ENCODE results near the gene SCN2A. TPM values are rescaled to one million over a fixed set of nuclear protein-coding genes. Genes with fewer than 3 reads are reported as not detected.
"Not testable (repeated sequence)": the region's sequence is repeated elsewhere in the genome, so short reads cannot be mapped to it uniquely, and the experiment has no call there.

Gene SCN2A
- total RNA-seq, 2 donors from 2014 or later: 0.13 to 0.56 TPM

- intact Hi-C loops (cut with DNase I): no loop called here
- DNase-seq (no peak), ATAC-seq (no peak)
These were observed 6.0 kb downstream of the SCN2A start for GRCh38 chr2:165245081-165245793.

- intact Hi-C loops (cut with DNase I): no loop called here
- no peak for DNase-seq
- ATAC-seq: no peak
These were observed 9.0 kb downstream of the SCN2A start for GRCh38 chr2:165248238-165248637.

GRCh38 chr2:165251366-165251765 is 12.2 kb downstream of the SCN2A start:
- no peak for DNase-seq
- ATAC-seq: no peak
- intact Hi-C loops (cut with DNase I): no loop called here

GRCh38 chr2:165253178-165253577 is 14.0 kb downstream of the SCN2A start:
- DNase-seq: no peak
- intact Hi-C loops (cut with DNase I): no loop called here
- no peak for ATAC-seq

- ATAC-seq: no peak
- intact Hi-C loops (cut with DNase I): no loop called here
- DNase-seq: no peak
These were observed 17.4 kb downstream of the SCN2A start for GRCh38 chr2:165256618-165257017.

- ATAC-seq; DNase-seq; intact Hi-C loops (cut with DNase I): not testable (repeated sequence)
These were observed 21.1 kb downstream of the SCN2A start for GRCh38 chr2:165260347-165260746.

- ATAC-seq: no peak
- intact Hi-C loops (cut with DNase I): no loop called here
- DNase-seq: no peak
These were observed 29.5 kb downstream of the SCN2A start for GRCh38 chr2:165268754-165269153.

- ATAC-seq: no peak
- intact Hi-C loops (cut with DNase I): no loop called here
- DNase-seq: no peak
These were observed 34.0 kb downstream of the SCN2A start for GRCh38 chr2:165273176-165273575.

- intact Hi-C loops (cut with DNase I): no loop called here
- DNase-seq: peak; percentile 79
- peak; percentile 84 to 97 for ATAC-seq
These were observed 35.5 kb downstream of the SCN2A start for GRCh38 chr2:165274698-165275097.

GRCh38 chr2:165275932-165276331 is 36.7 kb downstream of the SCN2A start:
- ATAC-seq (no peak), DNase-seq (no peak)
- intact Hi-C loops (cut with DNase I): no loop called here

- intact Hi-C loops (cut with DNase I): no loop called here
- no peak for ATAC-seq
- DNase-seq: no peak
These were observed 38.1 kb downstream of the SCN2A start for GRCh38 chr2:165277295-165277694.

GRCh38 chr2:165277860-165278656 is 38.8 kb downstream of the SCN2A start:
- no peak for ATAC-seq
- DNase-seq: no peak
- intact Hi-C loops (cut with DNase I): no loop called here

- intact Hi-C loops (cut with DNase I): no loop called here
- DNase-seq (no peak), ATAC-seq (no peak)
These were observed 41.1 kb downstream of the SCN2A start for GRCh38 chr2:165280356-165280755.

- intact Hi-C loops (cut with DNase I): no loop called here
- DNase-seq (no peak), ATAC-seq (no peak)
These were observed 42.2 kb downstream of the SCN2A start for GRCh38 chr2:165281387-165281786.

GRCh38 chr2:165283342-165283741 is 44.1 kb downstream of the SCN2A start:
- no peak for ATAC-seq
- DNase-seq: no peak
- intact Hi-C loops (cut with DNase I): no loop called here

GRCh38 chr2:165287094-165287778 is 48.0 kb downstream of the SCN2A start:
- intact Hi-C loops (cut with DNase I): no loop called here
- no peak for DNase-seq
- no peak for ATAC-seq

GRCh38 chr2:165289069-165289468 is 49.9 kb downstream of the SCN2A start:
- DNase-seq (no peak), ATAC-seq (no peak)
- intact Hi-C loops (cut with DNase I): no loop called here

GRCh38 chr2:165293440-165294420 is 54.5 kb downstream of the SCN2A start:
- no peak for DNase-seq
- ATAC-seq: peak; percentile 99
- intact Hi-C loops (cut with DNase I): loop anchor here (2.0 to 5.0 kb wide), 3 partner anchors 51 to 281 kb away; partner anchors contain the start of gene SCN2A (in 1 of the 2)

GRCh38 chr2:165294912-165295311 is 55.7 kb downstream of the SCN2A start:
- intact Hi-C loops (cut with DNase I): loop anchor here (5.0 kb wide), 3 partner anchors 53 to 283 kb away; no protein-coding TSS in a partner anchor
- DNase-seq (no peak), ATAC-seq (no peak)
